Keratinocyte (primary cell): ENCODE measurements around the gene DIP2C.

Experiments used
- EZH2 ChIP-seq: IDR thresholded peaks from one replicate; pipeline ENCODE4 v1.6.1; 2012; ENCODE audit warnings: inconsistent platforms, mild to moderate bottlenecking, low read length, moderate library complexity
- TF ChIP-seq, protein P1 (sequence below), 3 experiments: IDR thresholded peaks in 1 of 3; conservative IDR thresholded peaks in 1 of 3; optimal IDR thresholded peaks in 1 of 3; 2 replicates in 2 of 3; 3 replicates in 1 of 3; pipeline versions ENCODE3 to v1.5.1; 2011; ENCODE audit warnings: low read length in 3 of 3, mild to moderate bottlenecking in 3 of 3, moderate library complexity in 2 of 3, control low read depth in 1 of 3, inconsistent platforms in 1 of 3; ENCODE audit not compliant: insufficient read depth in 2 of 3; ENCODE audit errors: extremely low read depth in 1 of 3

DNA sequence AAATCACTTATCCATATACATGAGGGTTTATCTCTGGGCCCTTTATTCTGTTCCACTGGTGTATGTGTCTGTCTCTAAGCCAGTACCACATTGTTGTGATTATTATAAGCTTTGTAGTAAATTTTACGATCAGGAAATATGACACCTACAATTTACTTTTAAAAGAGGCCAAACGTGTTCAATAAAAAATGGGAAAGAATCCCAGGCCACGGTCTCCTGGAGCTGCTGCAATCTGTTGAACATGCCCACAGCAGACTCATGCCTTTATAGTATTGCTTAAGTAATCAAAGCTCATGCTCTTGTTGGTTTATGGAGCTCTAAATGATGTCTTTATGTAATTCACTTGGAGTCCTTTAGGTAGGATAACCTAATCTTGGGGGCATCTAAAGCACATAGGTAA lies 281.2 kb downstream of the DIP2C start:
- TF ChIP-seq, protein P1, sequence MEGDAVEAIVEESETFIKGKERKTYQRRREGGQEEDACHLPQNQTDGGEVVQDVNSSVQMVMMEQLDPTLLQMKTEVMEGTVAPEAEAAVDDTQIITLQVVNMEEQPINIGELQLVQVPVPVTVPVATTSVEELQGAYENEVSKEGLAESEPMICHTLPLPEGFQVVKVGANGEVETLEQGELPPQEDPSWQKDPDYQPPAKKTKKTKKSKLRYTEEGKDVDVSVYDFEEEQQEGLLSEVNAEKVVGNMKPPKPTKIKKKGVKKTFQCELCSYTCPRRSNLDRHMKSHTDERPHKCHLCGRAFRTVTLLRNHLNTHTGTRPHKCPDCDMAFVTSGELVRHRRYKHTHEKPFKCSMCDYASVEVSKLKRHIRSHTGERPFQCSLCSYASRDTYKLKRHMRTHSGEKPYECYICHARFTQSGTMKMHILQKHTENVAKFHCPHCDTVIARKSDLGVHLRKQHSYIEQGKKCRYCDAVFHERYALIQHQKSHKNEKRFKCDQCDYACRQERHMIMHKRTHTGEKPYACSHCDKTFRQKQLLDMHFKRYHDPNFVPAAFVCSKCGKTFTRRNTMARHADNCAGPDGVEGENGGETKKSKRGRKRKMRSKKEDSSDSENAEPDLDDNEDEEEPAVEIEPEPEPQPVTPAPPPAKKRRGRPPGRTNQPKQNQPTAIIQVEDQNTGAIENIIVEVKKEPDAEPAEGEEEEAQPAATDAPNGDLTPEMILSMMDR (optimal IDR thresholded peaks at IDR 0.05 in 1 of 3, IDR thresholded peaks at IDR 0.05 in 1 of 3, conservative IDR thresholded peaks at IDR 0.05 in 1 of 3; ENCODE audit: extremely low read depth in 1 of 3, insufficient read depth in 2 of 3, low read length in 3 of 3): no peak
- no peak for TF ChIP-seq EZH2
